CD4-positive, alpha-beta T cell treated with Interleukin-12 subunit alpha and Interleukin-12 subunit beta, for 1 hour (primary cell): ENCODE measurements around the gene ZFP62.

Experiments used
- DNase-seq: peaks from one replicate; pipeline ENCODE4 v3.0.0-alpha.2; 2020

Gene ZFP62

DNA sequence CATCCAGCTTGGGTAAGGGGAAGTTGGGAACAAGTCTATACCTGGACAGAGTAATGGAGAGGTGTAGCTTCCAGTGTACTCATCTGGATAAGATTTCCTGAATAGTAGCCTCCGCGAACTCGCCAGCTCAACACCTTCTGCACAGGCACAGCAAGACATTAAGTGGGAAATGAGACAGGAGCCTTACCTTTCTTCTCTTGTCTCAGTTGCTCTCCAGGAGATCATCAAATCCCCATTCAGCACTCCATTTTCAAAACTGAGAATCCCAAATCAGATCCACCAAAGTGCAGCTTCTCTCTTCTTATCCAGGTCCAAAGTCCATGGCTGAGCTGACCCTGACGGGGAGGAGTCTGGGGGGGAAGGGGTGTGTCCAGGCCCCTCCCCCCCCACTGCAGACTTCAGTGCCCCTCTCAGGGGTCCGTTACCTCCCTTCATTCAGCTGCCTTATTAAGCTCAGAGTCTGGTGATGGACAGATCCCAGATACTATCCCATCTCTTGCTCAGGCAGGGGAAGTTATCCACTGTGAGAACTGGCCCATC lies 52.5 kb downstream of the ZFP62 start:
- DNase-seq, result no peak

DNA sequence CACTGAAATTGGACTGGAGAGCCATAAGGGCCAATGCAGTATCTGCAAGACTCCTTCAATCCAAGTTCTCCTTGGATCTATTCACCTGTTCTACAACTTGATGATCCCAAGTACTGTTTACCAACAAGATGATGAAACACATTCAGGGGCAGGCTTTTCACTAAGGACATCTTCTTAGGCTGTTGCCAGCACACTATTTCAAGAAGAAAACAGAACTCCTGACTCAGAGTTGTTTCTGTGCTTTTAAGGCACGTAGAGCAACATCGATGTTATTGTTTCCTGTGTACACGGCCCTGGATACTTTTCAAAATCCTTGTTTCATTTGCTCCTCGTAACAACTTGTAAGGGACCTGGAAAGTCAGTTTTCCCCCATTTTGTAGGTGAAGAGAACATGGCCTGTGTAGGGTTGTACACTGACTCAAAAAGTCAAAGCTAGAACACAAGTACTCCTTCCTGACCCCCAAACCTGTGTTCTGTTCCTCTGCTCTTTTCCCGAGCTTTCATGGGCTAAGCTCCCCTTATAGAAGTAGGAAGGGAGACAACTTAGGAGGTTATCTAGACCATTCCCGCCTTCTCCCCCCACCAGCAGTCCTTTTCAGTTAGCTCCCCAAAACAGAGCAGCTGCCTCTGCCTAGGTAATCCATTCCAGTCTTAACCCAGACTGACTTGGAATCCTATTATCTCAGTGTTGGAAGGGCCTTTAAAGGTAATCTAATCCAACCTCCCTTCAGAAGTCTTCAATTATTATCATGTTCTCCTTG lies 53.2 kb downstream of the ZFP62 start:
- DNase-seq, result no peak

DNA sequence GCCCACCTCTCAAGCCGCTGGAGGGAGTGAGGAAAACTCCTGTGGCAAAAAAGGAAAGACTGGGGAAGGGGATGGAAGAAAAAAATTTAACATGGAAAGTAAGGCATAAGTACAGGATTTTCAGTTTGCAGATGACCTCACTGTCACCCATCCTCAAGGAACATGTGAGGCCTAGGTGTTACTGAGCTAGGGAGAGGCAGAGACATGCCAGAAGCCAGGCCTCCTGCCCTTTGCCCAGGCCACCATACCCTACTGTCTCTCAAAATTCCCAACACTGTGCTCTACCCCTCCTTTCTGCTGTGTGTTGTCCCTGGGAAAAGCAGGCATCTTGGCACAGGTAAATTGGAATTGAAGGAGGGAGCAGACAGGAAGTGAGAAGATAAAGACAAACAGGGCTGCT lies 54.0 kb downstream of the ZFP62 start:
- no peak for DNase-seq

DNA sequence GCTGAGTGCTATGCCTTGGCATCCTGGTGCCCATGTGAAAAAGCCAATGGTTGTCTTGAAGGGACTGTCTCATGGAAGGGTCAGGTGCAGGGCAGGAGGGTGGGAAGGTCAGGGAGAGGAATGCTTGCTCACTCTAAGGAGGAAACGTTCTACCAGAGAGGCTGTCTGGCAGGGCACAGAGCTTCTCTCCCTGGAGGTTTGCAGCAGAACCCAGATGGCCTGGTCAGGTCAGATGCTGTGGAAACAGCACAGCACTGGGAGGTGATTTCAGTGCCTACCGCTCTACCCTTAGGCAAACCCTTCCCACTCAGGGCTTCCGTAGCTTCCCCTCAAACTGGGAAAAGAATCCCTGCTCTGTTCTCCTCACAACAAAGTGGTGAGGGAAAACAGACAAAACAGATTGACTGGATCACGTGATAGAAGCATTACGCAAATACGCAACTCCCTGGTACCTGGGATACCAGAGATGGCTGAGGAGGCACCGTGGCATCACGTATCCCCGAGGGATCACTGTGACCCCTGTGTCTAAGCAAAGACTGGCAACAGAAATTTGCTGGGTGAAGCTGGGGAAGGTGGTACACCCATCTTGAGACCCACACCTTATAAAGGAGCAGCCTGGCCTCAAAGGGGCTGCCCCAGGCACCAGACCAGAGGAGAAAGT lies 54.6 kb downstream of the ZFP62 start:
- no peak for DNase-seq

DNA sequence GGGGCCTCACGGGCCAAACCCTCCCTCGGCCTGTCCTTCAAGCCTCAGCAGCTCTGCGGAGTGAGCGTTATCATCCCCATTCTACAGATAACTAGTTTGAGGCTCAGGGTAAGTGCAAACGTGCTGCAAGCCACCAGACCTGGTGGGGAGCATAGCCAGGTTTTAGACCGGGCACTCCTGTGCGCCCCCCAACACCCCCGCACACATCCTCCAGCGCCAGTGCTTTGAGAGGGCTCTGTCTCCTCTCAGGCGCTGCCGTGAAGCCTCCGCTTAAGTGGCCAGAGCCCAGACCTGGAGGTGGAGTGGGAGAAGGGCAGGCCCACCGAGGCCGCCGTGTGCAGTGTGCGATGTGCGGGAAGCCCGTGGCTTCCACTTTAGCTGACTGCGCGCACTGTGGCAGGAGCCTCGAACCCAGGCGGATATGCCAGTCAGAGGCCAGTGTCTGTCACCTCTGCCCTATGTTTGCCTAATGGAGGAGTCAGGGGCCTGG lies 56.9 kb downstream of the ZFP62 start:
- DNase-seq, result peak; percentile 42

DNA sequence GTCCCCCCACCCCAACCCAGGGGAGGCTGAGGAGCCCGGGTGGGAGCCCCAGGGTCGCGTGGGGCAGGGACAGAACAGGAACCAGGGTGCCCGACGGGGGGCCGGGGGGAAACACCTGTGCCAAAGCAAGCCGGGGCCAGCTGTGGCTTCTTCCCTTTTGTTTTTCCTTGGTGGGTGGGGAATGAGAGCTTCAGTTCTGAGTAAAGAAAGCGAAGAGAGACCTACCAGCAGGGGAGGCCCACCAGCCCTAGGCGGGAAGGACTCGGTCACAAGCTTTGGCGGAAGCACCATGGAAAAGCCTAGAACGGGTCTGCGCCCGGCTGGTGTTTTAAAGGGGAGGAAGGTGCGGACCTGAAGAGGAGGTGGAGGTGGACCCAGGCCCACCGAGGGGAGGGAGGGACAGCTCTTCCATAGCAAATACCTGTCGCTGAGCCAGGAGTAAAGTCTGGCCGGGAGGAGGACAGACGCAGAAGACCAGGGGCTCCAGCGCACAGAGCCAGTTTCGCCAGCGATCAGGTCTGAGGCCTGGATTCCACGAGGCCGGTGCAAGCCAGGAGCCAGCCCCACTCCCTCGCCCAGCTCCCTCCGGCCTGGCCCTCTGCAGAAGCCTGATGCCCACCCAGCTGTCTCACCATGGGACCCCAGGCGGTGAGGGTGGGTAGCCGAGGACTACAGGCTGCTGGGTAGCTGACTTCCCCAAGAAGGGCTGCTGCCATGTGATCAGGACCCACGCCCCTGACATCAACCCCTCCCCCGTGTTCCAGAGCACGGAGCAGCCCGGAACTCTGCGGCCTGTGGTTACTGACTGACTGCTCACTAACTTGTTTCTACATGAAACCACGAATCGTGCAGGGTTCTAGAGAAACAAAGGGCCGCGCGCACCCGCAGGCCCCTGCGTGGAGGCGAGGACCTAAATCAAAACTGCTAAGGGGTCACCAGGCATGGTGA lies 57.6 kb downstream of the ZFP62 start:
- DNase-seq, result peak; percentile 88

GRCh38 chr5:180802325-180803180 lies 58.5 kb downstream of the ZFP62 start, which contains the start of gene MGAT1:
Gene MGAT1, minus strand, starts transcription at chr5:180802806. Its CDS starts 9,835 bp downstream, at chr5:180792971.
- peak; percentile 76 for DNase-seq

- no peak for DNase-seq
Measured at GRCh38 chr5:180801596-180802324, 59.3 kb downstream of the ZFP62 start.

- no peak for DNase-seq
Measured at GRCh38 chr5:180799902-180800801, 60.9 kb downstream of the ZFP62 start.

- DNase-seq, result no peak
Measured at GRCh38 chr5:180799194-180799593, 61.9 kb downstream of the ZFP62 start.

DNA sequence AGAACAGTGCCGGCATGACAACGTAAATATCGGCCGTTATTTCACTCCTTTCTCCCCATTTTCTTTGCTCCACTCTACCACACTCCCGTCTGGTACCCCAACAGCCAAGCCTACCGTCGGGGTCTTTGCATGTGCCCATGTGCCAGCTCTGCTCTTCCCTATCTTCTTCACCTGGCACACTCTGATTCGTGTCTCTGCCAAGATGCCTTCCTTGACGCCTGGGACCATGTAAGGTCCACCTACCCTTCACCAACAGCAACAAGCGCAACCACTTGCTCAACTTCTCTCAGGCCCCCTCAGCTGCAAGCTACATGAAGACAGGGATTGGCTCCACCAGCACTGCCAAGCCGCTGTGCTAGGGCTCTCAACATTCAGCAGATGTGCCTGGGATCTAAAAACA lies 62.9 kb downstream of the ZFP62 start:
- no peak for DNase-seq
